IPS-11a (cell line): Measurements from ENCODE around the gene TUSC2.

Experiments
- H3K4me3 ChIP-seq: one replicate; pipeline ENCODE4 v1.5.1; 2013; ENCODE audit warnings: low read depth, low read length, control low read depth

Gene TUSC2

GRCh38 chr3:50276762-50277101 is 51.3 kb downstream of the TUSC2 start:
- H3K4me3 ChIP-seq = no peak overlapping the region

GRCh38 chr3:50275996-50276761 is 51.8 kb downstream of the TUSC2 start:
- H3K4me3 ChIP-seq = no peak overlapping the region

- H3K4me3 ChIP-seq = peak overlapping the region; percentile 13
Measured at GRCh38 chr3:50275141-50275995, 52.7 kb downstream of the TUSC2 start.
